ENCODE data around the gene SLC5A9. TPM values are rescaled to one million over a fixed set of nuclear protein-coding genes. Genes with fewer than 3 reads are reported as not detected.

SLC5A9 gene
- total and polyA plus RNA-seq, 10 of the 15 experiments (the other 5 are each of a cell fraction or from before 2014, with no cell fraction given): 0.03 TPM; not detected in 9

- Histone ChIP-seq H3K27ac (ENCODE audit: control insufficient read depth, insufficient read depth) (no peak overlapping the region), H3K4me2 (ENCODE audit: control insufficient read depth, insufficient read depth) (no peak overlapping the region), H3K4me3 (no peak overlapping the region), H3K4me1 (ENCODE audit: control insufficient read depth, insufficient read depth, low read length) (no peaks in the 10 kb centered on the region), H4K20me1 (ENCODE audit: control insufficient read depth, insufficient read depth) (no peaks in the 10 kb centered on the region), H2AFZ (ENCODE audit: control insufficient read depth, low read depth, low read length) (no peak overlapping the region), H3K79me2 (ENCODE audit: control insufficient read depth, insufficient read depth, low read length) (no peaks in the 10 kb centered on the region), H3K9me3 (replicated peaks; ENCODE audit: control insufficient read depth, insufficient read depth, low read length) (no peaks in the 10 kb centered on the region), H3K36me3 (ENCODE audit: control insufficient read depth in 2 of 2, insufficient read depth in 2 of 2, low read length in 1 of 2) (no peaks in the 10 kb centered on the region), H3K9ac (ENCODE audit: control insufficient read depth, insufficient read depth, low read length) (no peak overlapping the region), H3K27me3 (replicated peaks in 1 of 2; ENCODE audit: control insufficient read depth in 2 of 2, insufficient read depth in 2 of 2, low read length in 1 of 2) (no peaks in the 10 kb centered on the region)
- intact Hi-C loops (cut with micrococcal nuclease; ENCODE audit: unreplicated experiment): no loop called here
- BruUV-seq (replicated peaks): no TSS peak
- RAD21 ChIA-PET (ENCODE audit: unreplicated experiment): no interaction called here
- WGBS (ENCODE audit: insufficient coverage, insufficient replicate concordance, low lambda C conversion rate, missing lambda C conversion rate): 0% methylated on average over 3 of the region's 3 CpGs
- in situ Hi-C loops (cut with MboI): loop anchor here (5.0 kb wide), 1 partner anchor 107 kb away; no protein-coding TSS in a partner anchor
- no peak for DNase-seq (ENCODE audit: low read depth, low spot score)
- CTCF ChIA-PET: interaction anchor here (8.4 kb wide), 1 partner anchor 88 kb away, joined by 100 read pairs; no protein-coding TSS in a partner anchor
- POLR2A ChIA-PET: no interaction called here
- SMC1A ChIA-PET (ENCODE audit: uncharacterized antibody, unreplicated experiment): interaction anchor here (0.7 kb wide), 1 partner anchor 89 kb away, joined by 3 read pairs; no protein-coding TSS in a partner anchor
- TF ChIP-seq PKNOX1 (IDR thresholded peaks at IDR 0.05) (no peak), TBL1XR1 (IDR thresholded peaks at IDR 0.05; ENCODE audit: low read depth, low read length) (no peak), TARDBP (IDR thresholded peaks at IDR 0.05; ENCODE audit: borderline replicate concordance) (no peak), ESRRA (IDR thresholded peaks at IDR 0.05; ENCODE audit: low read length) (no peak), MTA2 (IDR thresholded peaks at IDR 0.05; ENCODE audit: low read depth) (no peak), BCL3 (IDR thresholded peaks at IDR 0.05; ENCODE audit: borderline replicate concordance, insufficient read depth, low read depth, low read length, poor library complexity, severe bottlenecking) (no peak), USF2 (IDR thresholded peaks at IDR 0.05; ENCODE audit: borderline replicate concordance, low read depth, low read length) (no peak), MTA3 (IDR thresholded peaks at IDR 0.05; ENCODE audit: borderline replicate concordance, low read length) (no peak)
- ATAC-seq: no peak
- FAIRE-seq: no peak
These were observed 23.5 kb upstream of the SLC5A9 start for GRCh38 chr1:48198970-48199369.
